Dermis blood vessel endothelial cell (primary cell): ENCODE data around the gene CHCHD1. TPM values are rescaled to one million over a fixed set of nuclear protein-coding genes. Genes with fewer than 3 reads are reported as not detected.
"Not testable (repeated sequence)": the region's sequence is repeated elsewhere in the genome, so short reads cannot be mapped to it uniquely, and the experiment has no call there.

Experiments
- DNase-seq: peaks from one replicate; pipeline ENCODE4 v3.0.0; 2010
- total RNA-seq: library from RNA; depleted of rRNA; stranded (reverse); fragments of >200 nt; gene quantifications from 2 replicates; pipeline ENCODE4 v1.2.3, GENCODE V29; 2014

Gene CHCHD1
- total RNA-seq, 1 donor from 2014 or later: 19.4 TPM

DNA sequence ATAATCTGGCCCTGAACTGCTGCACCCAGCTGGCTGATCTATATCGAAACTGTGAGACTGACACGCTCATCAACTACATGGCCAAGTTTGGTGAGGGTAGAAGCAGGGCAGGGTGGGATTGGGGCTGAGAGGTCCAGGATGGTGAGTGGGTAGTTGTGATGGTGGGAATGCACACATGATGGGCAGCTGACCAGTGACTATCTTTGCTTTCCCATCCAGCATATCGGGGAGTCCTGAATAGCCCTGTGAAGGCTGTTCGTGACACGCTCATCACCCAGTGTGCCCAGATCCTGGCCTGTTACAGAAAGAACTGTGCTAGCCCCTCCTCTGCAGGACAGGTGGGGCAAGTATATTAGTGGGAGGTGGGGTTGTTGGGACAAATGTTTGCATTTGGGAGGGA lies 12.5 kb upstream of the CHCHD1 start:
- no peak for DNase-seq

GRCh38 chr10:73771722-73772280 lies 10.0 kb upstream of the CHCHD1 start:
- peak; percentile 92 for DNase-seq

DNA sequence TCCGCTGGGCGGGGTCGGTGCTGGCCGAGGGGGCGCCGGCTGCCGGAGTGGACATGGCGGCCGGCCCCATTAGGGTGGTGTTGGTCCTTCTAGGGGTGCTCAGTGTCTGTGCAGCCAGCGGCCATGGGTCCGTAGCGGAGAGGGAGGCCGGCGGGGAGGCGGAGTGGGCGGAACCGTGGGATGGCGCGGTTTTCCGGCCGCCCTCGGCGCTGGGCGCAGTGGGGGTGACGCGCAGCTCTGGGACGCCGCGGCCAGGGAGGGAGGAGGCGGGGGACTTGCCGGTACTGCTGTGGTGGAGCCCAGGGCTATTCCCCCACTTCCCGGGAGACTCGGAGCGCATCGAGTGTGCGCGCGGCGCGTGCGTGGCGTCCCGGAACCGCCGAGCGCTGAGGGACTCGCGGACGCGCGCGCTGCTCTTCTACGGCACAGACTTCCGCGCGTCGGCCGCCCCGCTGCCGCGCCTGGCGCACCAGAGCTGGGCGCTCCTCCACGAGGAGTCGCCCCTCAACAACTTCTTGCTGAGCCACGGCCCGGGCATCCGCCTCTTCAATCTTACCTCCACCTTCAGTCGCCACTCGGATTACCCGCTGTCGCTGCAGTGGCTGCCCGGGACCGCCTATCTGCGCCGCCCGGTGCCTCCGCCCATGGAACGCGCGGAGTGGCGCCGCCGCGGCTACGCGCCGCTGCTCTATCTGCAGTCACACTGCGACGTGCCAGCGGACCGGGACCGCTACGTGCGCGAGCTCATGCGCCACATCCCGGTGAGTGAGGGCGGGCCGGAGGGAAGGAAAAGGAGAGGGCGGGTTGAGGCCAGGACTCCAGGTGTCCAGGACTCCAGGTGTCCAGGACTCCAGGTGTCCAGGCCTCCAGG lies 9.3 kb upstream of the CHCHD1 start:
- peak; percentile 76 for DNase-seq

- DNase-seq: peak; percentile 20
Observed at GRCh38 chr10:73773152-73773879, 8.5 kb upstream of the CHCHD1 start.

DNA sequence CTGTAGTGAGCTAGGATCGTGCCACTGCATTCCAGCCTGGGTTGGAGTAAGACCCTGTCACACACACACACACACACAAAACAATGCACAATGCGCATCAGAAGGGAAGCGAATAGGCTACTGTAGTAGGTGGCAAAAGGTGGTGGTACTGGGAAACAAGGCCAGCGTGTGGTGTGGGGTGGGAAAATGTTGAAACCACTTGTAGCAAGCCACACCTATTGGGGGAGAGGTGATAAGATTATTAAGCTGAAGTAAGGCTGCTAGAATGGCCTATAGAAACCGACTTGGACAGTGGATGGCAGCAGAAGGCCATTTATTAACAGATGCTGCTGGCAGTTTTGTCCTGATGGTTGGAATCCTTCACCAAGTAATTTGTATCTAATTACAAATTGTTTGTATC lies 7.2 kb upstream of the CHCHD1 start:
- peak; percentile 61 for DNase-seq

DNA sequence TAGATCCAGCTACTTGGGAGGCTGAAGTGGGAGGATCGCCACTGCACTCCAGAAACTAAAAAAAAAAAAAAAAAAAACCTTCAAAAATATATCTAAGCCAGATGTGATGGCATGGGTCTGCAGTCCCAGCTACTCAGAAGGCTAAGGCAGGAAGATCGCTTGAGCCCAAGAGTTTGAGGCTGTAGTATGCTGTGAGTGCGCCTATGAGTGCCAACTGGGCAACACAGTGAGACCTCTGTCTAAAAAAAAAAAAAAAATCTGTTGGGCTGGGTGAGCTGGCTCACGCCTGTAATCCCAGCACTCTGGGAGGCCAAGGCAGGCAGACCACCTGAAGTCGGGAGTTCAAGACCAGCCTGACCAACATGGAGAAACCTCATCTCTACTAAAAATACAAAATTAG lies 2.8 kb upstream of the CHCHD1 start:
- no peak for DNase-seq

DNA sequence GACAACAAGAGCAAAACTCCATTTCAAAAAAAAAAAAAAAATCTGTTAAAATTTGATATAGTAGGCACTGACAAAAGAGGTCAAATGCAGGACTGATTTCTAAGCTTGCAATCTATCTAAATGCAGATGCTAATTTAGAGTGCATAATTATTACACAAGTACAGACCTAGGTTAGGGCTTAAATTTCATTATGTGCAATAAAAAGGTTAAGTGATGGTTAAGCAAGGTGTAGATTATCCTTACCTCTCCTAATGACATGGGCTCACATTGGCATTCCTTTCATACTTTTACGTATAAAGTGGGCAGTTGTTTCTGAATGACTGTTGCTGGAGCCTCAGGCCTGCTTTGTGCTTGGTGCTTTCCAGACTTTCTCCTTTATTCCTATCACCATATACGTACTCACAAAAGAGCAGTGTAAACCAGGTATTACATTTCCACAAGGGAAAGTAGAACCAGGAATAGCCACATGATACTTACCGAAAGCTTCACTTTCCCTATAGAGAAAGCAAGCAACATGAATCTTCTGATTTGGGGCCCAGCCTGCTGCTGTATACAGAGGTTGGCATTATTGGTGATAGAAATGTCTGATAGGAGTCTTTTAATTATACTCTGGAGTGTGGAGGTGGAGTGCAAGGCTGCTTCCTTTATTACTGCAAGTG lies 2.2 kb upstream of the CHCHD1 start:
- no peak for DNase-seq

GRCh38 chr10:73780301-73780700 lies 1.5 kb upstream of the CHCHD1 start:
- no peak for DNase-seq

DNA sequence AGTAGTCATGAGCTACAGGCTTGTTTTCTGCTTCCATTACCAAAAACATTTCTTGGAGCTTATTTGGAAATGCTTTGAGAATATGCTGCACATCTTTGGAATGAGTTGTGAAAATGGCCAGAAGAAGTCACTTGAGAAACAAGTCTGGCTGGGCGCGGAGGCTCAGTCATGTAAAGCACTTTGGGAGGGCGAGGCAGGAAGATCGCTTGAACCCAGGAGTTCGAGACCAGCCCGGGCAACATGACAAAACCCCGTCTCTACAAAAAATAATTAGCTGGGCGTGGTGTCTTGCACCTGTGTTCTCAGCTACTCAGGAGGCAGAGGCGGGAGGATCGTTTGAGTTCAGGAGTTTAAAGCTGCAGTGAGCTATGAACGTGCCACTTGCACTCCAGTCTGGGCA lies 882 bp upstream of the CHCHD1 start:
- no peak for DNase-seq

- no peak for DNase-seq
Observed at GRCh38 chr10:73781548-73781878, 335 bp upstream of the CHCHD1 start.

GRCh38 chr10:73782749-73783085 lies 869 bp downstream of the CHCHD1 start:
- DNase-seq: no peak

GRCh38 chr10:73785211-73785720 lies 3.4 kb downstream of the CHCHD1 start, which contains the start of gene ZSWIM8:
Gene ZSWIM8 (plus strand): TSS chr10:73785606. CDS start chr10:73785879, 273 bp downstream.
- DNase-seq: peak; percentile 97

GRCh38 chr10:73785721-73786511 lies 4.1 kb downstream of the CHCHD1 start:
- DNase-seq: peak; percentile 64

- no peak for DNase-seq
Observed at GRCh38 chr10:73786512-73786885, 4.7 kb downstream of the CHCHD1 start.

- not testable (repeated sequence) for DNase-seq
Observed at GRCh38 chr10:73787031-73787800, 5.4 kb downstream of the CHCHD1 start.

DNA sequence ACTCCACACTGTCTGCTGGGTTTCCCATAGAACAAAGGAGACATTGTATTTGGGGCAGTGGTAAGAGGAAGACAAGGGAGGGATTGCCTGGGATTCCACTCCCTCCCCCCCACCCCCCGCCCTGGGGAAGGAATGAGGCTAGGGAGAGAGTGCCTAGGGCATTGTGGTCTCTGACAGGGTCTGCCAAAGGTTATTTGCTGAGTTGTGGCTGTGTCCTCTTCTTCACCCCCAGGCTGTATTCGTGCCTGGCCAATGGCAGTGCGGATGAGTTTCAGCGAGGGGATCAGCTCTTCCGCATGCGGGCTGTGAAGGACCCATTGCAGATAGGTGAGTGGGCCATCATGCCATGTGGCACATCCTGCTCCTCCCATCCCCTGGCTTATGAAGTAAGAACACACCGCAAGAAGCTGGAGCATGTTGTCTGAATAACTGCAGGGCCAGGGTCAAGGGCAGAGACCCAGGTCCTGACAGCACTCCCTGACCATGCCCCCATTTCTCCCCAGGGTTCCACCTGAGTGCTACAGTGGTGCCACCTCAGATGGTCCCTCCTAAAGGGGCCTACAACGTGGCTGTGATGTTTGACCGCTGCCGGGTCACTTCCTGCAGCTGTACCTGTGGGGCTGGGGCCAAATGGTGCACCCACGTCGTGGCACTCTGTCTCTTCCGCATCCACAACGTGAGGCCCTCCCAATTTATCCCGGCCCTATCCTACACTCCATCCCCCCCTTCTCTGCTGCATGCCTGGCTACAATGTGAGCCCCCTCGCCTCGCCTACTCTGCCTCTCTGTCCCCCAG lies 7.2 kb downstream of the CHCHD1 start:
- no peak for DNase-seq

GRCh38 chr10:73789659-73790055 lies 7.8 kb downstream of the CHCHD1 start:
- DNase-seq: no peak

GRCh38 chr10:73790886-73791625 lies 9.2 kb downstream of the CHCHD1 start:
- no peak for DNase-seq

DNA sequence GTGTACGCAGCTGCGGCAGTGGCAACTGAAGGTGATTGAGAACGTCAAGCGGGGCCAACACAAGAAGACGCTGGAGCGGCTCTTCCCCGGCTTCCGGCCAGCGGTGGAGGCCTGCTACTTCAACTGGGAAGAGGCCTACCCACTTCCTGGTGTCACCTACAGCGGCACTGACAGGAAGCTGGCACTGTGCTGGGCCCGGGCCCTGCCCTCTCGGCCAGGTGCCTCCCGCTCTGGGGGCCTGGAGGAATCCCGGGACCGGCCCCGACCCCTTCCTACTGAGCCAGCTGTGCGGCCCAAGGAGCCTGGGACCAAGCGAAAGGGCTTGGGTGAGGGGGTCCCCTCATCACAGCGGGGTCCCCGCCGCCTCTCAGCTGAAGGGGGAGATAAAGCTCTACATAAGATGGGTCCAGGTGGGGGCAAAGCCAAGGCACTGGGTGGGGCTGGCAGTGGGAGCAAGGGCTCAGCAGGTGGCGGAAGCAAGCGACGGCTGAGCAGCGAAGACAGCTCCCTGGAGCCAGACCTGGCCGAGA lies 10.1 kb downstream of the CHCHD1 start:
- DNase-seq: no peak

- DNase-seq: no peak
Observed at GRCh38 chr10:73793456-73793855, 11.6 kb downstream of the CHCHD1 start.
